Dermis blood vessel endothelial cell (primary cell): ENCODE data around the gene LDHD. TPM values are rescaled to one million over a fixed set of nuclear protein-coding genes. Genes with fewer than 3 reads are reported as not detected.
A peak's percentile ranks its signal among the peaks of the same experiment; 100 is the strongest.

Experiments used
- DNase-seq: peaks from one replicate; pipeline ENCODE4 v3.0.0; 2010
- total RNA-seq: library from RNA; depleted of rRNA; stranded (reverse); fragments of >200 nt; gene quantifications from 2 replicates; pipeline ENCODE4 v1.2.3, GENCODE V29; 2014

The LDHD gene
- total RNA-seq, 1 donor from 2014 or later, result 1.7 TPM

GRCh38 chr16:75079346-75079926 is 37.1 kb downstream of the LDHD start:
- DNase-seq, result no peak

- no peak for DNase-seq
These were observed 37.7 kb downstream of the LDHD start for GRCh38 chr16:75078886-75079285.

- DNase-seq, result no peak
These were observed 40.8 kb downstream of the LDHD start for GRCh38 chr16:75075688-75076268.

- peak; percentile 59 for DNase-seq
These were observed 41.5 kb downstream of the LDHD start for GRCh38 chr16:75074920-75075687.

- no peak for DNase-seq
These were observed 42.2 kb downstream of the LDHD start for GRCh38 chr16:75074304-75074793.

GRCh38 chr16:75073545-75074303 is 42.9 kb downstream of the LDHD start:
- no peak for DNase-seq

- no peak for DNase-seq
These were observed 44.2 kb downstream of the LDHD start for GRCh38 chr16:75072239-75072947.

- no peak for DNase-seq
These were observed 45.0 kb downstream of the LDHD start for GRCh38 chr16:75071621-75072020.

- DNase-seq, result no peak
These were observed 46.4 kb downstream of the LDHD start for GRCh38 chr16:75070012-75070841.

GRCh38 chr16:75068085-75069031 is 48.2 kb downstream of the LDHD start:
- no peak for DNase-seq

- DNase-seq, result no peak
These were observed 49.6 kb downstream of the LDHD start for GRCh38 chr16:75066861-75067447.

GRCh38 chr16:75065521-75066149 is 50.9 kb downstream of the LDHD start:
- DNase-seq, result no peak

- DNase-seq, result no peak
These were observed 51.5 kb downstream of the LDHD start for GRCh38 chr16:75065149-75065505.

- DNase-seq, result no peak
These were observed 52.0 kb downstream of the LDHD start for GRCh38 chr16:75064403-75065148.

GRCh38 chr16:75063549-75064088 is 53.0 kb downstream of the LDHD start:
- no peak for DNase-seq

- DNase-seq, result no peak
These were observed 53.6 kb downstream of the LDHD start for GRCh38 chr16:75062976-75063346.

- no peak for DNase-seq
These were observed 54.2 kb downstream of the LDHD start for GRCh38 chr16:75062135-75062975.
